Keratinocyte (primary cell): ENCODE measurements around the gene MDN1.

ENCODE experiments used
- EZH2 ChIP-seq: IDR thresholded peaks from one replicate; pipeline ENCODE4 v1.6.1; 2012; ENCODE audit warnings: inconsistent platforms, mild to moderate bottlenecking, low read length, moderate library complexity
- TF ChIP-seq, protein P1 (sequence below), 3 experiments: IDR thresholded peaks in 1 of 3; conservative IDR thresholded peaks in 1 of 3; optimal IDR thresholded peaks in 1 of 3; 2 replicates in 2 of 3; 3 replicates in 1 of 3; pipeline versions ENCODE3 to v1.5.1; 2011; ENCODE audit warnings: low read length in 3 of 3, mild to moderate bottlenecking in 3 of 3, moderate library complexity in 2 of 3, control low read depth in 1 of 3, inconsistent platforms in 1 of 3; ENCODE audit not compliant: insufficient read depth in 2 of 3; ENCODE audit errors: extremely low read depth in 1 of 3

DNA sequence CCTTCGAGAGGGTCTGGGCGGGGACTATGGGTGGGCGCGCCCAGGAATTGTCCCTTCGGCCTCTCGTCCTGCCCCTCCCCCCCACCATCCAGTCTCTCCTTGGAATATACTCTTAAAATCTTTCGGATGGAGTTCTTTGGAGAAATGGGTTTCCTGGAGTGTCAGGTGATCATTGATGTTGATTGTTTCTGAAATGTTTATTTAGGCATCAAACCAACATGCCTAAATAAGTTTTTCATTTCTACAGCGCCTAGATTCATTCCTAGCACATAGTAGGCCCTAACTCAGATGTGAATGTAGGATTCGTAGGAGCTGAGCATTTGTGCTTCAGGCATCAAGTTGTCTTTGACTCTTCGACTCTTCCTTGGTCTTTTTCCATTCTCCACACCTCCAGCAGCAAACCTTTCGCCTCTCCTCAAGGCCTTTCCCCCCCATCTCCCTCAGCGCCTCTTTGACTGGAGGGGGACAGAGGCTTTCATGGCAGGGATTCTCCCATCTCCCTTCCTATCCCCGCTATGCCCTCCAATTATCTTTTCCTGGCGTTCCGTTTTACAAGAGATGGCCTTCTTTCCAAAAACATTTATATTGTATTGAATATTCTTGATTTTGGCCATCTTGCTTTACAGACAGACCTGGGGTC, 10.7 kb upstream of the MDN1 start:
- TF ChIP-seq EZH2, result no peak
- TF ChIP-seq, protein P1, sequence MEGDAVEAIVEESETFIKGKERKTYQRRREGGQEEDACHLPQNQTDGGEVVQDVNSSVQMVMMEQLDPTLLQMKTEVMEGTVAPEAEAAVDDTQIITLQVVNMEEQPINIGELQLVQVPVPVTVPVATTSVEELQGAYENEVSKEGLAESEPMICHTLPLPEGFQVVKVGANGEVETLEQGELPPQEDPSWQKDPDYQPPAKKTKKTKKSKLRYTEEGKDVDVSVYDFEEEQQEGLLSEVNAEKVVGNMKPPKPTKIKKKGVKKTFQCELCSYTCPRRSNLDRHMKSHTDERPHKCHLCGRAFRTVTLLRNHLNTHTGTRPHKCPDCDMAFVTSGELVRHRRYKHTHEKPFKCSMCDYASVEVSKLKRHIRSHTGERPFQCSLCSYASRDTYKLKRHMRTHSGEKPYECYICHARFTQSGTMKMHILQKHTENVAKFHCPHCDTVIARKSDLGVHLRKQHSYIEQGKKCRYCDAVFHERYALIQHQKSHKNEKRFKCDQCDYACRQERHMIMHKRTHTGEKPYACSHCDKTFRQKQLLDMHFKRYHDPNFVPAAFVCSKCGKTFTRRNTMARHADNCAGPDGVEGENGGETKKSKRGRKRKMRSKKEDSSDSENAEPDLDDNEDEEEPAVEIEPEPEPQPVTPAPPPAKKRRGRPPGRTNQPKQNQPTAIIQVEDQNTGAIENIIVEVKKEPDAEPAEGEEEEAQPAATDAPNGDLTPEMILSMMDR (optimal IDR thresholded peaks at IDR 0.05 in 1 of 3, IDR thresholded peaks at IDR 0.05 in 1 of 3, conservative IDR thresholded peaks at IDR 0.05 in 1 of 3; ENCODE audit: extremely low read depth in 1 of 3, insufficient read depth in 2 of 3, low read length in 3 of 3), result no peak
